Measurements from ENCODE around the gene ALX4. TPM values are rescaled to one million over a fixed set of nuclear protein-coding genes. Genes with fewer than 3 reads are reported as not detected.

The ALX4 gene
- total RNA-seq, 1 donor from 2014 or later, result not detected

DNA sequence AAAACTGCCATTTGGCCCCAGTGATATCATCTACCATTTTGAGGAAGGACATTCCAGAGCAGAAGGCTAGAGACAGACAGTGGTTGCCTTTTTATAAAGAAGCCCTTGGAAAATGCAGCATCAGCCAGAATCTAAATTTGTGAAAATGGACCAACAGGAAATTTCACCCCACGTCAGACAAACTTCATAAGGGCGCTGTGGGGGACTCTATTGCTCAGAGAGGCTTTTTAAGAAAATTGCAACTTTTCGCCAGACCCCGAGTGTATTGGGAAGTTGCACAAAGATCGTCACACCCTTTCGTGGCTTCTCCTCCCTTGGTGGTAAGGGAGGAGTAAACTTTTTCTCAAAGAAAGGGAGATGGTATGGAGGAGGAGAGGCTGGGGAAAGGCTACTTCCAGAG, 12.3 kb upstream of the ALX4 start:
- no peaks in the 10 kb centered on the region for H3K36me3 ChIP-seq

DNA sequence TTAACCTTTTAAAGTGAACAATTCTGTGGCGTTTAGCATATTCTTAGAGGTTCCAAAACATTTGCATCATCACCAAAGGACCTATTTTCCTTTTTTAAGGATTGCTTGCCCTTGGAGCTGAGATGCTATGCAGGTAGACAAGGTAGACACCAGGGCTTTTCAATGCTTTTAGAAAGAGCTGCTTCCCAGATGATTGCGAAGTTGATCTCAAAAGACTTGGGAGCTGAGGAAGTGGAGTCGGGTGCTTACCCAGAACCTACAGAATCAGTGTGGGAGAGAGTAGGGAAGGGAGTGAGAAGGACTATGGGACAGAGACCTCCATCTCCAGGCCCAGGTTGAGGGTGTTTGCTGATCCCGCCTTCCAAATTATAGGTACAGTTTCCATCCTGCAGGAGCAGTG, 11.1 kb upstream of the ALX4 start:
- H3K4me1 ChIP-seq, result peaks cover 13% of the 10 kb centered on the region
- H3K9ac ChIP-seq, result no peak overlapping the region
- no peak for TF ChIP-seq EZH2 (IDR thresholded peaks at IDR 0.05)
- TF ChIP-seq CTCF (IDR thresholded peaks at IDR 0.05), result no peak
- TF ChIP-seq EZH2phosphoT487 (IDR thresholded peaks at IDR 0.05), result no peak
- H3K4me3 ChIP-seq, result no peak overlapping the region
- H2AFZ ChIP-seq (replicated peaks), result no peak overlapping the region
- H3K36me3 ChIP-seq, result no peaks in the 10 kb centered on the region
- H3K79me2 ChIP-seq (ENCODE audit: low read depth), result no peaks in the 10 kb centered on the region
- Mint-ChIP-seq H3K4me3 (no peak overlapping the region), H3K36me3 (no peaks in the 10 kb centered on the region), H3K9me3 (no peaks in the 10 kb centered on the region), H3K27me3 (ENCODE audit: insufficient read depth, low read depth) (peaks cover 90% of the 10 kb centered on the region), H3K27ac (no peak overlapping the region), H3K4me1 (peaks cover 20% of the 10 kb centered on the region)
- no peak overlapping the region for H3K4me2 ChIP-seq
- H4K20me1 ChIP-seq (ENCODE audit: low read depth), result peaks cover 75% of the 10 kb centered on the region
- H3K9me3 ChIP-seq (ENCODE audit: low read depth), result no peaks in the 10 kb centered on the region
- H3K27me3 ChIP-seq, result peaks cover 100% of the 10 kb centered on the region
- no peak for DNase-seq (ENCODE audit: low spot score)
- no peaks in the 10 kb centered on the region for H3F3A ChIP-seq (ENCODE audit: low read depth)
- H3K27ac ChIP-seq, result no peak overlapping the region

More for the DNA sequence above, 12.3 kb upstream of the ALX4 start:
- Histone ChIP-seq H3K27me3 (peaks cover 100% of the 10 kb centered on the region), H3F3A (ENCODE audit: low read depth) (no peaks in the 10 kb centered on the region), H3K9ac (no peak overlapping the region), H3K9me3 (ENCODE audit: low read depth) (no peaks in the 10 kb centered on the region), H3K4me1 (peaks cover 8% of the 10 kb centered on the region), H3K79me2 (ENCODE audit: low read depth) (no peaks in the 10 kb centered on the region), H3K4me3 (no peak overlapping the region), H3K4me2 (no peak overlapping the region), H2AFZ (replicated peaks) (no peak overlapping the region), H3K27ac (no peak overlapping the region), H4K20me1 (ENCODE audit: low read depth) (peaks cover 69% of the 10 kb centered on the region)
- H3K9me3 Mint-ChIP-seq, result no peaks in the 10 kb centered on the region
- no peak overlapping the region for H3K27ac Mint-ChIP-seq
- no peak for DNase-seq (ENCODE audit: low spot score)
- TF ChIP-seq EZH2 (IDR thresholded peaks at IDR 0.05) (peak; percentile 28), EZH2phosphoT487 (IDR thresholded peaks at IDR 0.05) (no peak)
- H3K27me3 Mint-ChIP-seq (ENCODE audit: insufficient read depth, low read depth), result peaks cover 89% of the 10 kb centered on the region
- H3K4me1 Mint-ChIP-seq, result peaks cover 22% of the 10 kb centered on the region
- H3K36me3 Mint-ChIP-seq, result no peaks in the 10 kb centered on the region
- no peak overlapping the region for H3K4me3 Mint-ChIP-seq

DNA sequence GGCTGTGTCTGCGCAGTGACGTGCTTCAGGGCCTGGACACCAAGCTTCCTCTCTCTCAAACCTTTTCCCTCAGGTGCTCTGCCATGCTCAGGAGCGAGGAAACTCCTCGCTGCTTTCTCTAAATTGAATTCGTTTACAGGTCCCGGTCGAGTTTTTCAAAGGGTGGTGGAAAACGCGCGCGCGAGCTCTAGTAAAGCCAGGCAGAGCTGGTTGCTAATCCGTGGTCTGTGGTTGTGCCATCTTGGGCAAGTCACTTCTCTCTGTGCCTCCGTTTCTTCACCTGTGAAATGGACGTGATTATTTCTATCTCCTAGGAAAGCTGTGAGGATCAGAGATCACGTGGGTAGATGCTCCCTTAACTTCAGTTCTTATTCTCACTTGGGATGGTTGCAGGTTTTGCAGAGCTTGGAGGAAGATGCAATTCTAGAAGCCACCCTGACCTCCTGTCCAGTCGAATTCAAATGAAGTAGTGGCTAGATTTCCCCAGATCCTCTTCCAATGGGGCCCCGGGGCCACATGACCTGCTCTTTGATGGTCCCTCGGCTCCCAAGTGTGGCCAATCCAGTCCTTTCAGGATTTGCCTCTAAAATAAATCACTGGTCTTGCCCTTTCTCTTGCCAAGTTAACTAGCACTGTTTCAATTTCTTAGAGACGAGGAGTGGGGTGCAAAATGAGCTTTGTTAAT, 10.5 kb upstream of the ALX4 start:
- Mint-ChIP-seq H3K9me3 (no peaks in the 10 kb centered on the region), H3K36me3 (no peaks in the 10 kb centered on the region), H3K27ac (no peak overlapping the region), H3K4me1 (peaks cover 21% of the 10 kb centered on the region), H3K4me3 (peak overlapping the region; percentile 79), H3K27me3 (ENCODE audit: insufficient read depth, low read depth) (peaks cover 89% of the 10 kb centered on the region)
- H3K9ac ChIP-seq, result no peak overlapping the region
- no peak for DNase-seq (ENCODE audit: low spot score)
- peaks cover 100% of the 10 kb centered on the region for H3K27me3 ChIP-seq
- H4K20me1 ChIP-seq (ENCODE audit: low read depth), result peaks cover 75% of the 10 kb centered on the region
- no peak overlapping the region for H2AFZ ChIP-seq (replicated peaks)
- TF ChIP-seq EZH2phosphoT487 (IDR thresholded peaks at IDR 0.05) (peak; percentile 6), CTCF (IDR thresholded peaks at IDR 0.05) (no peak), EZH2 (IDR thresholded peaks at IDR 0.05) (peak; percentile 54)
- H3K79me2 ChIP-seq (ENCODE audit: low read depth), result no peaks in the 10 kb centered on the region
- H3K4me1 ChIP-seq, result peaks cover 13% of the 10 kb centered on the region
- no peak overlapping the region for H3K27ac ChIP-seq
- no peaks in the 10 kb centered on the region for H3F3A ChIP-seq (ENCODE audit: low read depth)
- peak overlapping the region; percentile 32 for H3K4me3 ChIP-seq
- H3K9me3 ChIP-seq (ENCODE audit: low read depth), result no peaks in the 10 kb centered on the region
- H3K4me2 ChIP-seq, result peak overlapping the region; percentile 67
- no peaks in the 10 kb centered on the region for H3K36me3 ChIP-seq

Data from neural progenitor cell (in vitro differentiated cells).